ENCODE results near the gene KRTAP22-1.

Gene KRTAP22-1

DNA sequence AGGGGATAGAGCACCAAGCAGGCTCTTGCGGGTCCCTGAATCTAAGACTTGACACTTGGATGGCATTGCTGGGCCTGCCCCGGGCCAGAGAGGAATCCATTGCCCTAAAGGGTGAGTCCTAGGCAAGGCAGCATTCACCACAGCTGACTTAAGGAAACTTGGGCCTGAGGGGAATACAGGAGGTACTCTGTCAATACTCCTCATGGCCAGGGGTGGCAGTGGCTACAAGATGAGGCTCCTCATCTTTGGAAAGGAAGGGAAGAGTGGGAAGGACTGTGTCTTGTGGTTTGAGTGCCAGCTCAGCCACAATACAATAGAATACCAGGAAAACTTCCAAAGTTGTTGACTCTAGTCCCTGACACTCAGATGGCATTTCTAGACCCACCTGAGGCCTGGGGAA, 5.1 kb downstream of the KRTAP22-1 start:
- no peak for TF ChIP-seq ZNF274 (IDR thresholded peaks at IDR 0.05; ENCODE audit: low read depth, low read length)
- H3K4me3 ChIP-seq (ENCODE audit: low read length): no peak overlapping the region

DNA sequence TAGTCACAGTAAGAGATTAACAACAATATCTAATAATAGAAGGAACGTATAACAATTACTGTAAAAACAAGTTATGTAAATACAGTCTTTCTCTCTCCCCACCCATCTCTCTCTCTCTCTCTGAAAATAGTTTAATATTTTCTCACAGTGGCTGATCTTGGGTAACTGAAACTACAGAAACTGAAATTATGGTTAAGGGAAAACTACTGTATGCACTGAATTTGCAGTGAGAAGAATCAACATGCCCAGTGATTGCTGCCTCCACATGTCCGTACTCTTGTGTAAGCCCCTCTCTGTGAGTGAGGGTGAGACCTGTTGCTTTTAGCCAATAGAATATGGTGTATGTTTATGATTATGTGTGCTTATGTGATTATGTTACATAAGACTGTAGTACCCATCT, 11.2 kb downstream of the KRTAP22-1 start:
- TF ChIP-seq ZNF274 (IDR thresholded peaks at IDR 0.05; ENCODE audit: low read depth, low read length): no peak
- no peak overlapping the region for H3K4me3 ChIP-seq (ENCODE audit: low read length)

DNA sequence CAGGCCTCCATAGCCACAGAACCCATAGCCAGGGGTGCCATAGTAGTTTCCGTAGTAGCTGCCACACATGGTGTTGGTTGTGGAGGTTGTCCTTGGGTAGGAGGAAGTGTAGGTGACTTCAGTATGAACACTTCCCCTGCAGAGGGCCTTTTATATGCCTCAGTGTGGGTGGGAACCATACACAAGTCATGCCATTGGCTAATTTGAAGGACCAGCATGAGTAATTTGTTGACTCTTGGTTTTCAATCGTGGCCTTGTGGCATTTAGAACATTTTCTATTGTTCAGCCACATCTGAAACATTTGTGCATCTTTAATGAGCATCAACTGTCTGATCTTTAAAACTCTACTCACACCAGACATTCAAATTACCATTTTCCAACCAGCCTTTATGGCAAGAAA, 12.9 kb downstream of the KRTAP22-1 start, which contains the start of gene KRTAP6-1:
Gene KRTAP6-1 (minus strand): TSS at position 95 of the 400 bp plus-strand sequence. CDS start 26 bp downstream, at position 69.
- H3K4me3 ChIP-seq (ENCODE audit: low read length): no peak within 1 kb of the TSS
- TF ChIP-seq ZNF274 (IDR thresholded peaks at IDR 0.05; ENCODE audit: low read depth, low read length): no peak

DNA sequence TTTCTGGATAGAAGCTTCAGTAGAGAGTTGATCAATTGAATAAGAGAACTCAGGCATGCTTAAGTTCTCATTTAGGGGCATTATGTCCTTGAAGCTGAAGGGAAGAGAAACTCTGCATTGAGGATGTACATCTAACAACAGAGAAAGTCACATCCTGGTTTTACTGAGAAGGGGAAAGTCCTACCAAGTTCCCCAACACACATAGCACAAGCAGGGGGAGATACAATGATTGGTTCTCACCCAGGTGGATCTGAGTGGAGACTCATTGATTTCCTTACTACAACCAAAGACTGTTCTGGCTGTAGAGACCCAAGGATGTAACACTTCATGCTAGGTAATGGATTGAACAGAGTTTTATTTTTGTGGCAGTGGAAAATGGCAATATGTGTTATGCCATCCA, 14.3 kb downstream of the KRTAP22-1 start:
- no peak overlapping the region for H3K4me3 ChIP-seq (ENCODE audit: low read length)
- no peak for TF ChIP-seq ZNF274 (IDR thresholded peaks at IDR 0.05; ENCODE audit: low read depth, low read length)

DNA sequence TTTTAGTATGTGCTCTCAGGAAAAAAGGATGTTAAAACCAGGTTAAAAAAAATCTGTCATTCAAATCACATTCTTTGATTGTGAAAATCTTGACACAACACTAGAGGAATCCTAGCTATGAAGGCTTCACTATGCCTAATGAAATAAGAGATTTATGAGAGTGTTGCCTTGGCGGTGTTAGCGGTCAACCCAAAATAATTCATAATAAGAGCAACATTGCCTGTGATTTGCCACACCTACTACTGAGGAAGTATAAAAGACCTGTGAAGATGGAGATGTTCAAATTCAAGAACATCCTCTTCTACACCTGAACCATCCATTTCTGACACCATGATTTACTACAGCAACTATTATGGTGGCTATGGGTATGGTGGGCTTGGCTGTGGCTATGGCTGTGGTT, 15.2 kb downstream of the KRTAP22-1 start, which contains the start of gene KRTAP20-1:
Gene KRTAP20-1 (plus strand): TSS at position 301 of the 400 bp plus-strand sequence. CDS start 30 bp downstream, at position 331.
- no peak within 1 kb of the TSS for H3K4me3 ChIP-seq (ENCODE audit: low read length)
- TF ChIP-seq ZNF274 (IDR thresholded peaks at IDR 0.05; ENCODE audit: low read depth, low read length): no peak

DNA sequence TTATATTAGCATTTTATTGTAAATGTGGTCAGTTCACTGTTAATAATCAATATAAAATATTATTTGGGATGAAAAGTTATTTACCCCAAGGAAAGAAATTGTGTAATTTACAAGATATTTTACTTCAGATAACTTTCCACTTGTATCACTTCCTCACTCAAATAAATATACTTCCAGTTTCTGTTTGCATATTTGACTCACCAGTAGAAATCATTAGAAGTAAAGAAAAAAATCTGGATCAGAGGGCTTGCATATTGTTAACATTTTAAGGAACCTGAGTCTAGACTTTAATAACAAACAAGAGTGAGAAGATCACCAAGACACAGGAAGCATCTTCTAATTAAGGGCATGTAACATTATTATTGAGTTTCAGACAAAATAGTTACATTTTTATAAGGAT, 19.2 kb downstream of the KRTAP22-1 start:
- H3K4me3 ChIP-seq (ENCODE audit: low read length): no peak overlapping the region
- TF ChIP-seq ZNF274 (IDR thresholded peaks at IDR 0.05; ENCODE audit: low read depth, low read length): no peak

DNA sequence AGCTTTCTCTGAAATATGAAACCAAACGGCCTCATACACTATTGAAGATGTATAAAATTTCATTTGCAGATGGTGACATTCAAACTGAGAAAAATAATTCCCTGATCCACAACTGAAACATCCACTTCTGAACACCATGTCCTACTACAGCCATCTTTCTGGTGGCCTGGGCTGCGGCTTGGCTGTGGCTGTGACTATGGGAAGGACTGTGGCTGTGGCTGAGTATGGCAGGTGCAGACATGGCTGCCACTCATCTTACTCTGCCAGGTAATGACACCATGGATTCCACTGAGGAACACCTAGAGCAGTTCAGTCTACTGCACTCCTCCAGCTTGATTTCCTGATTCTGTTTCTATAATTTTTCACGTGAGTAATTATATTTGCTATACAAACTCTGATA, 19.6 kb downstream of the KRTAP22-1 start, which contains the start of gene KRTAP20-4:
Gene KRTAP20-4 (plus strand): TSS at position 106 of the 400 bp plus-strand sequence.
- H3K4me3 ChIP-seq (ENCODE audit: low read length): no peak within 1 kb of the TSS
- no peak for TF ChIP-seq ZNF274 (IDR thresholded peaks at IDR 0.05; ENCODE audit: low read depth, low read length)

DNA sequence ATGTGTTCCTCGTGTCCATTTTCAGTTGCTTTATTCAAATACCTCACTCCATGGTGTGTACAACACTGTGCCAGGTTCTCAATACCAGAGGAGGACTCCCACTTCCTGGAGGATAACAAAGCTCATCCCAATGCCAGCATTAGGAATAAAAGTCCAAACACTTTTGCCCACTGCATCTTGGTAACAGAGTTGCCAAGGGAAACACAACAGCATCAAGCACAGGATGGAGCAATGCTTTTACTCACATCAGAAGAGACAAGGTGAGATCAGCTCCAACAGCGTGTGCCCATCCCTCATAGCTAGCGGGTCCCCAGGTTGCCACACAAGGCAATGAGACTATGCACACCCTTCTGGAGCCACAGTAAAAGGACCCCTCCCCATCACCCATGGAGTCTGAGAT, 22.5 kb downstream of the KRTAP22-1 start:
- TF ChIP-seq ZNF274 (IDR thresholded peaks at IDR 0.05; ENCODE audit: low read depth, low read length): no peak
- H3K4me3 ChIP-seq (ENCODE audit: low read length): no peak overlapping the region

DNA sequence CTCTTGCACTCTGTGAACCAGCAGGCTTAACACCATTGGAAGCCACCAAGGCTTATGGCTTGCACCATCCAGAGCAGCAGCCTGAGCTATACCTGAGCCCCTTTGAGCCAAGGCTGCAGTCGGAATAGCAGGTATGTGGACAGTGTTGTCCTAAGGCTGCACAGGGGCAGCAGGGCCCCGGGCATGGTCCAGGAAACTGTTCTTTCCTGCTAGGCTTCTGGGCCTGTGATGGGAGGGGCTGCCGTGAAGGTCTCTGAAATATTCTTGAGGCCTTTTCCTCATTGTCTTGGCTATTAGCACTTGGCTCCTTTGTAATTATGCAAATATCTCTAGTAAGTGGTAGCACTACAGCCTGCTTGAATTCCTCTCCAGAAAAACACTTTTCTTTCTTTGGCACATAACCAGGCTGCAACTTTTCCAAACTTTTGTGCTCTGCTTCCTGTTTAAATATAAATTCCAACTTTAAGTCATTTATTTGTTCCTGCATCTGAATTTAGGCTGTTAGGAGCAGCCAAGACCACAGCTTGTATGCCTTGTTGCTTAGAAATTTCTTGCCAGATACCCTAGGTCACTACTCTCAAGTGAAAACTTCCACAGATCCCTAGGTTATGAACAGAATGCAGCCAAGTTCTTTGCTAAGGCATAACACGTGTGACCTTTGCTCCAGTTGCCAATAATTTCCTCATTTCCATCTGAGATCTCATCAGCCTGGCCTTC, 24.7 kb downstream of the KRTAP22-1 start:
- TF ChIP-seq ZNF274 (IDR thresholded peaks at IDR 0.05; ENCODE audit: low read depth, low read length): no peak
- no peak overlapping the region for H3K4me3 ChIP-seq (ENCODE audit: low read length)

DNA sequence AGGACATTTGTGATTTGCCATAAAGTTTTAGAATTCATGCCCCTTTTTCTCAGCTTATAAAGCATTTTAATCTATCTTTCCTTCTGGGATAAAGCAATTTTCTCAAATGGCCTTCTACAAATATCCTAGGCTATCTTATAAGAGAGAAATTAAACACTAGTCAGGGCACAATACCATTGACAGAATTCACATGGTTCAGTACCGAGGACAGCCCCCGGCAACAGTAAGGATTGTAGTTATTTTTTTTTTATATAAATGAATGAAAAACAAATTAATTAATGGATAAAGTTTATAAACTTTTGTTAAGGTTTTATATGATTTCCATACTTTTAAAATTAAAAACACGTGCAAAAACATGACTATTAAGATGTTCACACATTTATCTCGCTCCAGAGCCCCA, 27.2 kb downstream of the KRTAP22-1 start:
- TF ChIP-seq ZNF274 (IDR thresholded peaks at IDR 0.05; ENCODE audit: low read depth, low read length): no peak
- no peak overlapping the region for H3K4me3 ChIP-seq (ENCODE audit: low read length)

DNA sequence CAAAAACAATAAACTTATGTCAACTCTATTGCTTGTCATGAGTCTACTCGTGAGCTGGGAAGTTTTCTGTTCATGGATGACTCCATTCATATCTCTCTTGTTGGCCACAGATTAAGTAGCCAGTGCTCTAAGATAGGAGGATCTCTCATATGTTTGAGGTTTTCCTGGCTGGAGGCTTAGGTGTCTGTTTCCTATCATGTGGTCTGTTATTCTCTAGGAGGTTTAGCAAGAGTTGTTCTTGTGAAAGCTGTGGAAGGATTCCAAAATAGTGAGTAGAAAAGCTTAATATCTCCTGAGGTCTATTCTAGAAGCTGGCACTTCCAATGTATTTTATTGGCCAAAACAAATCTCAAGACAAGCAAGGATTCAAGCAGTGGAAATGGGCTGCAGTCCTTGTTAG, 28.3 kb downstream of the KRTAP22-1 start:
- no peak overlapping the region for H3K4me3 ChIP-seq (ENCODE audit: low read length)
- TF ChIP-seq ZNF274 (IDR thresholded peaks at IDR 0.05; ENCODE audit: low read depth, low read length): no peak

DNA sequence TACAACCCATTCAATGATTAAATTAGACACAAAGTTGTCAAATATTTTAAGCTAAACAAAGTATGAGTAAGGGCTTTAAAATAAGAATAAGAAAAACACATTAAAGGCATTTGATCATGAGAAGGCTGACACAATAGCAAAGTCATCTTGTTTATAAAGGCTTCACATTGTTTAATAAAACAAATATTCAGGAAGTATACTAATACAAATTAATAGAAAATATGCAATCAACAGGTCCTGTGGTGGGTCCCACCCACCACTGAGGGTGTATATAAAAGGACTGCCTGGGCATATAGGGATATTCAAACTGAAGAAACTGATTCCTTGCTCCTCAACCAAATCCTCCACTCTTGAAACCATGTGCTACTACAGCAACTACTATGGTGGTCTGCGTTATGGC, 34.0 kb downstream of the KRTAP22-1 start, which contains the start of gene KRTAP20-2:
Gene KRTAP20-2 (plus strand): TSS at position 301 of the 400 bp plus-strand sequence. CDS start 58 bp downstream, at position 359.
- TF ChIP-seq ZNF274 (IDR thresholded peaks at IDR 0.05; ENCODE audit: low read depth, low read length): no peak
- no peak within 1 kb of the TSS for H3K4me3 ChIP-seq (ENCODE audit: low read length)

DNA sequence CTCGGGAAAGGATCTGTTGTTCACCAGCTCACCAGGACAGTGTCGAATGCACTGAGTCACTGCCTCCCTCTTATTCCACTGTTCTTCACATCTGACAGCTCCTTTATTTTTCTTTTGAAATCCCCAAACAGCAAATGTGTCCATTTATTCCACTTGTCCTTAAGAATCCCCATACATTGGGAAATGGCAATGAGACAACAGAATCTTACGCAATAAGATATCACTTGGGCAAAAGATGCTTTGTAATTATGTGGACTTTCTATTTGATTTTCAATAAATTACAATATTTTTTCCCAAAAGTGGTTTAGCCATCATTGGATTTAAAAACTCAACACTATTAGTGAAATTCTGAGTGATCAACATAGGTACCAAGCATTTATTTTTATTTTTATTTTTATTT, 37.8 kb downstream of the KRTAP22-1 start:
- no peak for TF ChIP-seq ZNF274 (IDR thresholded peaks at IDR 0.05; ENCODE audit: low read depth, low read length)
- no peak overlapping the region for H3K4me3 ChIP-seq (ENCODE audit: low read length)

DNA sequence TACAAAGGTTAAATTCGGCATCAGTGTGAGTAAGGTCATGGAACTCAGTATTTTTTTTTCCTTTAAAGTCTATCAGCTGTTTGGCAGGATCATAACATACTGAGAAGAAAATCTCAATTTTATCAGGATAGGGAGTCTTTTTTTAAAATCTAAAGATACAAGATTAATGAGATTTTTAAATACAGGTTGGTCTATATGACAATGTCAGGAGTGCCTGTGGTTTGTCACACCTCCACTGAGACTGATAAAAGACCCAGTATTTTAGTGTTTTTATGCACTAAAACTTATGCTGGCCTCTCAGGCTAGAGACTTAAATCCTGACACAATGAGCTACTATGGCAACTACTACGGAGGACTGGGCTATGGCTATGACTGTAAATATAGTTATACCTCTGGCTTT, 41.7 kb downstream of the KRTAP22-1 start, which contains the start of gene KRTAP20-3:
Gene KRTAP20-3 (plus strand): TSS at position 301 of the 400 bp plus-strand sequence.
- TF ChIP-seq ZNF274 (IDR thresholded peaks at IDR 0.05; ENCODE audit: low read depth, low read length): no peak
- H3K4me3 ChIP-seq (ENCODE audit: low read length): no peak within 1 kb of the TSS

DNA sequence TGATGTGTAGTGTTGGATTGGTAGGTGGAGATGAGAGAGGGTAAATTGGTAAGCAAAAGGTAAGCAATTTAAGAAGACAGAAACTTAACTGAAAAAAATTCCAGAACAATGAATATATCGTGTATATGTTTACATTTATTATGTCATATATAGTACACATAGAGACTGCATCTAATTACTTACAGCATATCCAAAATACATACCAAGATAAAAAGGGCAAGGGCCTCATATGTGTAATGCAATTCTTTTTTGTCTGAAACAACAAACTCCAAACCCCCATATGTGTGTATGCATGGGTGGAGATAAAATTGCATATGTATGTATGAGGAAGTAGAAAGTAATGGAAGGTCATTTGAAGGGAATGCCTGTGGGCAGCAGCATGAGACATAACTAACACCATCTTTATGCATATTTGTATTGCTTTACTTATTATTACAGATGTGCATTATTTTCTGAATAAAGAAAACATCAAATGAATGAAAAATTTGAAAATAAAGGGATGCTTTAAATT, 46.1 kb downstream of the KRTAP22-1 start:
- H3K4me3 ChIP-seq (ENCODE audit: low read length): no peak overlapping the region
- TF ChIP-seq ZNF274 (IDR thresholded peaks at IDR 0.05; ENCODE audit: low read depth, low read length): no peak

All from GM08714 (cell line).